ENCODE results near the gene DNER. TPM values are rescaled to one million over a fixed set of nuclear protein-coding genes. Genes with fewer than 3 reads are reported as not detected.
A peak's percentile ranks its signal among the peaks of the same experiment; 100 is the strongest.

The DNER gene
- total RNA-seq, 2 donors from 2014 or later = 17.6 to 28.4 TPM

- no peaks in the 10 kb centered on the region for H3K27me3 ChIP-seq
- H3K27ac ChIP-seq = no peak overlapping the region
- no peak for DNase-seq (ENCODE audit: low spot score)
- H3K4me3 ChIP-seq = no peak overlapping the region
- no peaks in the 10 kb centered on the region for H3K4me1 ChIP-seq
- TF ChIP-seq CTCF (IDR thresholded peaks at IDR 0.05) = peak in 1 of 2 donors; percentile 44
- H3K36me3 ChIP-seq = no peaks in the 10 kb centered on the region
- no peaks in the 10 kb centered on the region for H3K9me3 ChIP-seq
These were observed 363.5 kb downstream of the DNER start for GRCh38 chr2:229350883-229351282.

- H3K4me3 ChIP-seq = no peak overlapping the region
- no peaks in the 10 kb centered on the region for H3K4me1 ChIP-seq
- no peaks in the 10 kb centered on the region for H3K27me3 ChIP-seq
- TF ChIP-seq CTCF (IDR thresholded peaks at IDR 0.05) = no peak
- H3K27ac ChIP-seq = no peak overlapping the region
- no peaks in the 10 kb centered on the region for H3K36me3 ChIP-seq
- DNase-seq (ENCODE audit: low spot score) = no peak
- no peaks in the 10 kb centered on the region for H3K9me3 ChIP-seq
These were observed 364.1 kb downstream of the DNER start for GRCh38 chr2:229350117-229350805.

- no peak for DNase-seq (ENCODE audit: low spot score)
- TF ChIP-seq CTCF (IDR thresholded peaks at IDR 0.05) = no peak
- no peaks in the 10 kb centered on the region for H3K36me3 ChIP-seq
These were observed 366.2 kb downstream of the DNER start for GRCh38 chr2:229348128-229348527.

GRCh38 chr2:229346816-229347540 lies 367.4 kb downstream of the DNER start:
- Histone ChIP-seq H3K9me3 (no peaks in the 10 kb centered on the region), H3K4me3 (no peak overlapping the region), H3K27me3 (no peaks in the 10 kb centered on the region), H3K4me1 (no peaks in the 10 kb centered on the region), H3K27ac (no peak overlapping the region), H3K36me3 (no peaks in the 10 kb centered on the region)
- no peak for DNase-seq (ENCODE audit: low spot score)
- no peak for TF ChIP-seq CTCF (IDR thresholded peaks at IDR 0.05)

More at GRCh38 chr2:229348128-229348527, 366.2 kb downstream of the DNER start:
- Histone ChIP-seq H3K9me3 (no peaks in the 10 kb centered on the region), H3K27me3 (no peaks in the 10 kb centered on the region), H3K4me1 (no peaks in the 10 kb centered on the region), H3K27ac (no peak overlapping the region), H3K4me3 (no peak overlapping the region)

GRCh38 chr2:229344955-229345354 lies 369.4 kb downstream of the DNER start:
- Histone ChIP-seq H3K4me3 (no peak overlapping the region), H3K27me3 (no peaks in the 10 kb centered on the region), H3K4me1 (no peaks in the 10 kb centered on the region), H3K36me3 (no peaks in the 10 kb centered on the region), H3K27ac (no peak overlapping the region), H3K9me3 (no peaks in the 10 kb centered on the region)
- DNase-seq (ENCODE audit: low spot score) = no peak
- TF ChIP-seq CTCF (IDR thresholded peaks at IDR 0.05) = no peak

Data from right atrium auricular region (tissue), 2 donors.